Right lobe of liver (tissue), 4 donors: Measurements from ENCODE around the gene ASPG.

Experiments
- POLR2A ChIP-seq: fragments of 450-650 bp; IDR thresholded peaks from one replicate; pipeline ENCODE4 v1.6.1; 2017; ENCODE audit warnings: antibody characterized with exemption, mild to moderate bottlenecking
- TF ChIP-seq, protein P1 (sequence below), 4 donors: fragments of 200-600 bp in 3 of 4; fragments of 450-650 bp in 1 of 4; IDR thresholded peaks; one replicate each; pipeline versions ENCODE4 v1.5.1 to v1.8.0; 2016 to 2022; ENCODE audit warnings: antibody characterized with exemption in 4 of 4, mild to moderate bottlenecking in 2 of 4
- donor health status: DM: no; HTN: no; CAD: no.
- donor health status: DM: no; HTN: no; CAD: no.
- donor health status: DM: no; HTN: yes; CAD: no.

DNA sequence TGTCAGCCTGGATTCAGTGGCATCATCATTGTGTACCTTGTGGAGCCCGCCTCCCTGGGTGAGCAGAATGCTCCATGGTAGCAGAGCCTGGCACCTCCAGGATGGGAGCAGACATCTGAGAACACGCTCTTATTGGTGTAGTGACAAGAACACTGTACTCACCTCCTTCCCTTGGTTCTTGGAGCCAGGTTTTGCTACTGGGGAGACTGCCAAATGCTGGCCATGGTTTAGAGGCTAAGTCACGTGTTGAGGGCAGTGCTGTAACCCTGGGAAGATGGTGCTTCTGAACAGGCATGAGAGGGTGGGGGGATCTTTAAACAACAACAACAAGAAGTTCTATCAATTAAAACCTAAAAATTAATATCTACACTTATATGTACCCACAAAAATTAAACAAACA lies 47.6 kb upstream of the ASPG start:
- TF ChIP-seq, protein P1, sequence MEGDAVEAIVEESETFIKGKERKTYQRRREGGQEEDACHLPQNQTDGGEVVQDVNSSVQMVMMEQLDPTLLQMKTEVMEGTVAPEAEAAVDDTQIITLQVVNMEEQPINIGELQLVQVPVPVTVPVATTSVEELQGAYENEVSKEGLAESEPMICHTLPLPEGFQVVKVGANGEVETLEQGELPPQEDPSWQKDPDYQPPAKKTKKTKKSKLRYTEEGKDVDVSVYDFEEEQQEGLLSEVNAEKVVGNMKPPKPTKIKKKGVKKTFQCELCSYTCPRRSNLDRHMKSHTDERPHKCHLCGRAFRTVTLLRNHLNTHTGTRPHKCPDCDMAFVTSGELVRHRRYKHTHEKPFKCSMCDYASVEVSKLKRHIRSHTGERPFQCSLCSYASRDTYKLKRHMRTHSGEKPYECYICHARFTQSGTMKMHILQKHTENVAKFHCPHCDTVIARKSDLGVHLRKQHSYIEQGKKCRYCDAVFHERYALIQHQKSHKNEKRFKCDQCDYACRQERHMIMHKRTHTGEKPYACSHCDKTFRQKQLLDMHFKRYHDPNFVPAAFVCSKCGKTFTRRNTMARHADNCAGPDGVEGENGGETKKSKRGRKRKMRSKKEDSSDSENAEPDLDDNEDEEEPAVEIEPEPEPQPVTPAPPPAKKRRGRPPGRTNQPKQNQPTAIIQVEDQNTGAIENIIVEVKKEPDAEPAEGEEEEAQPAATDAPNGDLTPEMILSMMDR (IDR thresholded peaks at IDR 0.05): no peak
- TF ChIP-seq POLR2A: no peak
